Measurements from ENCODE around the gene COASY.
"Not testable (repeated sequence)": the region's sequence is repeated elsewhere in the genome, so short reads cannot be mapped to it uniquely, and the experiment has no call there.

The COASY gene

DNA sequence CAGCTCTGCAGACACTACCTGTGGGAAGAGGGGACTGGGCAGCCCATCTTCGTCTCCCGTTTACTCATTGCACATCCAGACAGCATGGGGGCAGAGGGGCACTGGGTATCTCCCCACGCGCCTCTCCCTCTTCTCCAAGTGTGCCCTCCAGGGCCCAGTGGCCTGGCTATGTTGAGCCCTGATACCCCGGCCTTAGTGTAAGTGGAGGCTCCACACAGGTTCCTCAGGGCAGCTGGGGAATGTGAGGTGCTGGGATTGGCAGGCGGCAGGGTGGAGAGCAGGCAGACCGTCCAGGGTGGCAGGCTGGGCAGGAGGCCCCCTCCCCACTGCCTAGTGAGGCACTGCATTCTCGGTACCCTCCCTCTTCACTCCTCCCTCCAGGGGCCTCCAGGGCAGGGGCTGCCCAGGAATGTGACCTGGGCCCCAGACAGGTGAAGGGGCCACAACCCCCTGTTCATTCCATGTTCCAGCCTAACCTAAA lies 39.1 kb upstream of the COASY start:
- H3K4me1 Mint-ChIP-seq (ENCODE audit: low read depth): peaks cover 9% of the 10 kb centered on the region
- H3K36me3 Mint-ChIP-seq: peaks cover 9% of the 10 kb centered on the region
- H3K27ac Mint-ChIP-seq: no peak overlapping the region
- no peaks in the 10 kb centered on the region for H3K27me3 Mint-ChIP-seq
- H3K9me3 Mint-ChIP-seq (ENCODE audit: low read depth): no peaks in the 10 kb centered on the region
- no peak overlapping the region for H3K4me3 Mint-ChIP-seq

DNA sequence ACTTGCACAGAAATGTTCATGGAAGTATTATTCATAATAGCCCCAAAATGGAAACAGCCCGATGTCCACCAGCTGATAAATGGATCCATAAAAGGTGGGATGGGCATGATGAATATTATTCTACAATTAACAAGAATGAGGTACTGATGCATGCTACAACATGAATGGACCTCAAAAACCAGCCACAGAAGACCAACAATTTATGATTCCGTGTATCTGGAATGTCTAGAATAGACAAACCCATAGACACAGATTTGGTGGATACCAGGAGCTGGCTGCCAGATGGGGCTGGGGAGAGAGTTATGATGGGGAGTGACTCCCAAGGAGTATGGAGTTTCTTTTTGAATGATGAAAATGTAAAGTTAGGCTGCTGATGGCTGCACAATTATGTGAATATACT lies 36.7 kb upstream of the COASY start:
- Mint-ChIP-seq H3K27ac (no peak overlapping the region), H3K4me1 (ENCODE audit: low read depth) (peaks cover 23% of the 10 kb centered on the region), H3K36me3 (peaks cover 9% of the 10 kb centered on the region), H3K9me3 (ENCODE audit: low read depth) (no peaks in the 10 kb centered on the region), H3K27me3 (no peaks in the 10 kb centered on the region), H3K4me3 (no peak overlapping the region)

DNA sequence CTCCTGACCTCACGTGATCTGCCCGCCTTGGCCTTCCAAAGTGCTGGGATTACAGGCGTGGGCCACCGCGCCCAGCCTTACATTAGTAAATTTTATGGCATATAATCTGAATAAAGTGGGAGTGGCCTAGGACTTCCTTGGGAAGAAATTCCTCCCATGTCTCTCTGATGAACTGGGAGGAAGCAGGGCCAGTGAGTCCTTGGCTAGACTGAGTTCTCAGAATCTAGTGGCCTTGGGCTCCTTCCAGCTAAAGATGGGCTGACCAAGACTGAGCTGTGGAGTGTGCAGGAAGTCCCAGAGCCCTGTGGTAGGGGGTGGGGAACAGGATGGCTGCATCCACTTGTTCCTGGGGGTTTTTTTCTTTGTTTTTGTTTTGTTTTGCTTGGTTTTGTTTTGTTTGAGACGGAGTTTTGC lies 35.9 kb upstream of the COASY start:
- Mint-ChIP-seq H3K27me3 (no peaks in the 10 kb centered on the region), H3K36me3 (peaks cover 7% of the 10 kb centered on the region), H3K4me3 (no peak overlapping the region), H3K27ac (no peak overlapping the region), H3K9me3 (ENCODE audit: low read depth) (no peaks in the 10 kb centered on the region), H3K4me1 (ENCODE audit: low read depth) (peaks cover 31% of the 10 kb centered on the region)

DNA sequence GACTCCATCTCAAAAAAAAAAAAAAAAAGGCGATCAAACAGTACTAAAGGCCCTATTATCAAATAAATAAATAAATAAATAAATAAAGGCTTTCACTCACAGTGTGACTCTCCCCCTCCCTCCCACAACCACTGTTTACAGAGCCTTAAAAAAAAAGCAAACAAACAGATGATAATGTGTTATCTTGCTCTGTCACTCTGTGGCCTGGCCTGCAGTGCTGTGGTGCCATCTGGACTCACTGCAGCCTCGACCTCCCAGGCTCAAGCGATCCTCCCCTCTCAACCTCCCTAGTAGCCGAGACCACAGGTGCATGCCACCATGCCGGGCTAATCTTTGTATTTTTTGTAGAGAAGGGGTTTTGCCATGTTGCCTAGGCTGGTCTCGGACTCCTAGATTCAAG lies 34.0 kb upstream of the COASY start:
- H3K9me3 Mint-ChIP-seq (ENCODE audit: low read depth): no peaks in the 10 kb centered on the region
- H3K4me3 Mint-ChIP-seq: no peak overlapping the region
- peaks cover 4% of the 10 kb centered on the region for H3K36me3 Mint-ChIP-seq
- H3K27ac Mint-ChIP-seq: no peak overlapping the region
- peaks cover 40% of the 10 kb centered on the region for H3K4me1 Mint-ChIP-seq (ENCODE audit: low read depth)
- H3K27me3 Mint-ChIP-seq: no peaks in the 10 kb centered on the region

DNA sequence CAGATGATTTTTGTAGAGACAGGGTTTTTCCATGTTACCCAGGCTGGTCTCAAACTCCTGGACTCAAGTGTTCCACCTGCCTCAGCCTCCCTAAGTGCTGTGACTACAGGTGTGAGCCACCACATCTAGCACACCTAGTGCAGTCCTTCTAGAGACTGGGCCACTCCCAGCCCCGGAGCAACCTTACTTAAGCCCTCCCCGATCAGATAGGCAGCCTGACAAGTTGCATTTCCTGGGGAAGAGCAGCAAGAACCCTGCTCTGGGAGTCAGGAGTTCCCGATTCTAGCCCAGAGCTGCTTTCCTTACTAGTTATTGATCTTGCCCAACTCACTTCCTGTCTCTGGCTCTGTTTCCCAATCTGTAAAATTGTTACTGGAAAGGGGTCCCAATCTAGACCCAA lies 32.9 kb upstream of the COASY start:
- H3K9me3 Mint-ChIP-seq (ENCODE audit: low read depth): no peaks in the 10 kb centered on the region
- no peaks in the 10 kb centered on the region for H3K36me3 Mint-ChIP-seq
- H3K27ac Mint-ChIP-seq: no peak overlapping the region
- peaks cover 44% of the 10 kb centered on the region for H3K4me1 Mint-ChIP-seq (ENCODE audit: low read depth)
- no peaks in the 10 kb centered on the region for H3K27me3 Mint-ChIP-seq
- peak overlapping the region; percentile 10 for H3K4me3 Mint-ChIP-seq

DNA sequence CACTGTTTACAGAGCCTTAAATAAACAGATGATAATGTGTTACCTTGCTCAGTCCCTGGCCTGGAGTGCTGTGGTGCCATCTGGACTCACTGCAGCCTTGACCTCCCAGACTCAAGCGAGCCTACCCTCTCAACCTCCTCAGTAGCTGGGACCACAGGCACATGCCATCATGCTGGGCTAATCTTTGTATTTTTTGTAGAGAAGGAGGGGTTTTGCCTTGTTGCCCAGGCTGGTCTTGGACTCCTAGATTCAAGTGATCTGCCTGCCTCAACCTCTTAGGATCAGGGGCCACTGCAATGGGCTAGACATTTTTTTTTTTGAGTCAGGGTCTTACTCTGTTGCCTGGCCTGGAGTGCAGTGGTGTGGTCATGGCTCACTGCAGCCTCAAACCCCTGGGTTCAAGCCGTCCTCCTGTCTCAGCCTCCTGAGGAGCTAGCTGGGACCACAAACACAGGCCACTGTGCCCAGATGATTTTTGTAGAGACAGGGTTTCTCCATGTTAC lies 30.9 kb upstream of the COASY start:
- Mint-ChIP-seq H3K27me3 (no peaks in the 10 kb centered on the region), H3K9me3 (ENCODE audit: low read depth) (no peaks in the 10 kb centered on the region), H3K36me3 (no peaks in the 10 kb centered on the region), H3K4me1 (ENCODE audit: low read depth) (peaks cover 49% of the 10 kb centered on the region), H3K27ac (peak overlapping the region; percentile 64), H3K4me3 (peak overlapping the region; percentile 84)

DNA sequence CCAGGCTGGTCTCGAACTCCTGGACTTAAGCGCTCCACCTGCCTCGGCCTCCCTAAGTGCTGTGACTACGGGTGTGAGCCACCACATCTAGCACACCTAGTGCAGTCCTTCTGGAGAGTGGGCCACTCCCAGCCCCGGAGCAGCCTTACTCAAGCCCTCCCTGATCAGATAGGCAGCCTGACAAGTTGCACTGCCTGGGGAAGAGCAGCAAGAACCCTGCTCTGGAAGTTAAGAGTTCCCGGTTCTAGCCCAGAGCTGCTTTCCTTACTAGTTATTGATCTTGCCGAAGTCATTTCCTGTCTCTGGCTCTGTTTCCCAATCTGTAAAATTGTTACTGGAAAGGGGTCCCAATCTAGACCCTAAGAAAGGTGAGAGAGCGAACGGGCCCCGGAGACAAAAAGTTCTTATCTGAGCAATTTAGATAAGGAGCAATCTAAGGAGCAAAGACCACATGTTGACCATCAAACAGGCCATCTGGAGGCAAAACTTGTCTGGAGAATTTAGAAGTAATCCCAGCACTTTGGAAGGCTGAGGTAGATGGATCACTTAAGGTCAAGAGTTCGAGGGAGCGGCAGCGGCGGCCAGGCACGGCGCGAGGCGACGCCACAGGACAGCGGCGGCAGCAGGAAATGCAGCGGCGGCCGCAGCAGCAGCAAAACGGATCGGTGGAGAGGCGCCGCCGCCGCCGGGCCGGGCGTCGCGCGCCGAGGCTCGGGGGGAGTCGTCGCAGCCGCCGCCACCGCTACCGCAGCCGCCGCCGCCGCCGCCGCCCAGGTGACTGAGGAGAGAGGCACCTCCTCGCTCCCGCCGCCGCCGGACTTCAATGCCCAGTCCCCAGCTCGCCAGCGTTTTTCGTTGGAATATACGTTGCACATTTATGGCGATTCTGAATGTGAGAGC lies 30.2 kb upstream of the COASY start:
- Mint-ChIP-seq H3K27me3 (no peaks in the 10 kb centered on the region), H3K9me3 (ENCODE audit: low read depth) (no peaks in the 10 kb centered on the region), H3K4me1 (ENCODE audit: low read depth) (peaks cover 50% of the 10 kb centered on the region), H3K27ac (peak overlapping the region; percentile 76), H3K4me3 (peak overlapping the region; percentile 84), H3K36me3 (no peaks in the 10 kb centered on the region)

DNA sequence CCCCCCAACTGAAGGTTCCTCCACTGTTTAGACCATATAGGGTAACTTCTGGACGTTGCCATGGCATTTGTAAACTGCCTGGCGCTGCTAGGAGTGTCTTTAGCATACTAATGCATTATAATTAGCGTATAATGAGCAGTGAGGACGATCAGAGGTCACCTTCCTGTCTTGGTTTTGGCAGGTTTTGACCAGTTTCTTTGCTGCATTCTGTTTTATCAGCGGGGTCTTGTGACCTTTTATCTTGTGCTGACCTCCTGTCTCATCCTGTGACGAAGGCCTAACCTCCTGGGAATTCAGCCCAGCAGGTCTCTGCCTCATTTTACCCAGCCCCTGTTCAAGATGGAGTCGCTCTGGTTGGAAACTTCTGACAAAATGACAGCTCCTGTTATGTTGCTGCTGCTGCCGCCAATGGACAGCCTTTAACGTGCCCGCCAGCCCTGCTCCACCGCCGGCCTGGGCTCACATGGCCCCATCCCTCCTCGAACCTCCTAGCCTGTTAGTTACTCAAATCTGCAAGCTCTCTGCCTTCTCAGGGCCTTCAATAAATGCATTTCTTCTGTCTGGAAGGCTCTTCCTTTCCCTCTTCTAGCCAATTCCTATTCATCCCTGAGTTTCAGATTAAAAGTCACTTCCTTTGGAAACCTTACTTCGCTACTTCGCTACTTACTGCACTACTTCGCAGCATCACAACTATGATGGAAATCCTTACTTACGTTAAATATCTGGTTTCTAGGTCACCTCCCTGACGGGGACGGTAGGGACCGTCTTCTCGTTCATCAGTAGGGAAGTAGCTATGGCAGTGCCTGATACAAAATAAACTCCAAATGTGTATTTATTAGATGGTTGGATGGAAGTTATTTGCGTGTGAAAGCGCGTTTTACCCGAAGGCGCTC lies 26.5 kb upstream of the COASY start:
- Mint-ChIP-seq H3K36me3 (no peaks in the 10 kb centered on the region), H3K4me3 (peak overlapping the region; percentile 82), H3K4me1 (ENCODE audit: low read depth) (peaks cover 42% of the 10 kb centered on the region), H3K9me3 (ENCODE audit: low read depth) (no peaks in the 10 kb centered on the region), H3K27ac (peak overlapping the region; percentile 66), H3K27me3 (no peaks in the 10 kb centered on the region)

DNA sequence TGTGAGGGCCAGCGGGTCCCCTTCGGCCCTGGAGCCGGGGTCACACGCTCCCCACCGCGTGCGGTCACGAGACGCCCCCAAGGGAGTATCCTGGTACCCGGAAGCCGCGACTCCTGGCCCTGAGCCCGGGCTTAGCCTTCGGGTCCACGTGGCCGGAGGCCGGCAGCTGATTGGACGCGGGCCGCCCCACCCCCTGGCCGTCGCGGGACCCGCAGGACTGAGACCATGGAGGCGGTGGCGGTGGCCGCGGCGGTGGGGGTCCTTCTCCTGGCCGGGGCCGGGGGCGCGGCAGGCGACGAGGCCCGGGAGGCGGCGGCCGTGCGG lies 25.9 kb upstream of the COASY start, which contains the start of gene NAGLU:
Gene NAGLU, plus strand, starts transcription at position 194 of the 324 bp plus-strand sequence. Its CDS starts 32 bp downstream, at position 226.
- Mint-ChIP-seq H3K27ac (peak within 1 kb of the TSS; percentile 81), H3K4me1 (ENCODE audit: low read depth) (peaks cover 42% of the 10 kb centered on the region), H3K36me3 (no peaks in the 10 kb centered on the region), H3K9me3 (ENCODE audit: low read depth) (no peaks in the 10 kb centered on the region), H3K4me3 (peak within 1 kb of the TSS; percentile 88), H3K27me3 (no peaks in the 10 kb centered on the region)

DNA sequence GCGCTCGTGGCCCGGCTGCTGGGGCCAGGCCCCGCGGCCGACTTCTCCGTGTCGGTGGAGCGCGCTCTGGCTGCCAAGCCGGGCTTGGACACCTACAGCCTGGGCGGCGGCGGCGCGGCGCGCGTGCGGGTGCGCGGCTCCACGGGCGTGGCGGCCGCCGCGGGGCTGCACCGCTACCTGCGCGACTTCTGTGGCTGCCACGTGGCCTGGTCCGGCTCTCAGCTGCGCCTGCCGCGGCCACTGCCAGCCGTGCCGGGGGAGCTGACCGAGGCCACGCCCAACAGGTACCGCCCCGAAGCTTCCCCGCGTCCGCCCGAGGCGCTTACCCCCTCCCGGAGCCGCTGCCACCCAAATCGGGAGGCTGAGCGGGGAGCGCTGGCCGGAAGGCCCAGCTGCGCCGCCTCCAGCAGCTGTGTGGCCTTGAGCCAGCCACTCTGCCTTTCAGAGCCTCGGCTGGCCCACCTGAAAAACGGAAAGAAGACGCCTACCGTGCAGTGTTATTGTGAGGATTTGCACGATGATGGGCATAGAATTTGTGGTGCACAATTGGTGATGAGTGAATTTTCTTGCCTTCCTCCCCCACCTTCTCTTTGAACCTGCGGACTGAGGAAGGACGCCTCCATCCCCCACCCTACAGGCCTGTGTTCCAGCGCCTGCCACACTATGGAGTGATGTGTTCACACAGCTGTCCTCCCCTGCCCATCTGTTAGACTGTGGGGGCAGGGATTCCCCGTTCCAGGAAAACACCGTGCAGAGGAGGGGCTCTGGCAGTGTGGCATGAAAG lies 25.4 kb upstream of the COASY start:
- Mint-ChIP-seq H3K36me3 (no peaks in the 10 kb centered on the region), H3K9me3 (ENCODE audit: low read depth) (no peaks in the 10 kb centered on the region), H3K4me3 (peak overlapping the region; percentile 88), H3K27ac (peak overlapping the region; percentile 81), H3K27me3 (no peaks in the 10 kb centered on the region), H3K4me1 (ENCODE audit: low read depth) (peaks cover 42% of the 10 kb centered on the region)

DNA sequence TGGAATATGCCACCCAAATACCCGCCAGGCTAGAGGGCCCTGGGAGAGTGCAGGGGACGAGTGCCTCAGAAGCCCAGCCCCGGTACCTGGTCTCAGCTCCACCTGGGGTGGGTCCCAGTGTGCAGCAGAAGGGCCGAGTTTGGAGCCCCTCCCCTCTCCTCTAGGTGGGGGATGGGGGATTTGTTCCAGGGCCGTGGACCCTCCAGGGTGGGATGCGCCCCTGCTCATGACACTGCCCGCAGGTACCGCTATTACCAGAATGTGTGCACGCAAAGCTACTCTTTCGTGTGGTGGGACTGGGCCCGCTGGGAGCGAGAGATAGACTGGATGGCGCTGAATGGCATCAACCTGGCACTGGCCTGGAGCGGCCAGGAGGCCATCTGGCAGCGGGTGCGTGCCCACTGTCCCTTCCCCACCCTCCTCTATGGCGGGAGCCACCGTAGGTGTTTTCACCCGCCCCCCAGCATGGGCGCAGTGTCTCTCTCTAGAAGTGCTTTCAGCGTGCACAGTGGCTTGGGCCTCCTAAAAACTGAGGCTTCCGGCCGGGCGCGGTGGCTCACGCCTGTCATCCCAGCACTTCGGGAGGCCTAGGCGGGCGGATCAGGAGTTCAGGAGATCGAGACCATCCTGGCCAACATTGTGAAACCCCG lies 24.7 kb upstream of the COASY start:
- H3K27ac Mint-ChIP-seq: peak overlapping the region; percentile 81
- no peaks in the 10 kb centered on the region for H3K27me3 Mint-ChIP-seq
- no peaks in the 10 kb centered on the region for H3K36me3 Mint-ChIP-seq
- peak overlapping the region; percentile 88 for H3K4me3 Mint-ChIP-seq
- H3K9me3 Mint-ChIP-seq (ENCODE audit: low read depth): no peaks in the 10 kb centered on the region
- peaks cover 44% of the 10 kb centered on the region for H3K4me1 Mint-ChIP-seq (ENCODE audit: low read depth)

DNA sequence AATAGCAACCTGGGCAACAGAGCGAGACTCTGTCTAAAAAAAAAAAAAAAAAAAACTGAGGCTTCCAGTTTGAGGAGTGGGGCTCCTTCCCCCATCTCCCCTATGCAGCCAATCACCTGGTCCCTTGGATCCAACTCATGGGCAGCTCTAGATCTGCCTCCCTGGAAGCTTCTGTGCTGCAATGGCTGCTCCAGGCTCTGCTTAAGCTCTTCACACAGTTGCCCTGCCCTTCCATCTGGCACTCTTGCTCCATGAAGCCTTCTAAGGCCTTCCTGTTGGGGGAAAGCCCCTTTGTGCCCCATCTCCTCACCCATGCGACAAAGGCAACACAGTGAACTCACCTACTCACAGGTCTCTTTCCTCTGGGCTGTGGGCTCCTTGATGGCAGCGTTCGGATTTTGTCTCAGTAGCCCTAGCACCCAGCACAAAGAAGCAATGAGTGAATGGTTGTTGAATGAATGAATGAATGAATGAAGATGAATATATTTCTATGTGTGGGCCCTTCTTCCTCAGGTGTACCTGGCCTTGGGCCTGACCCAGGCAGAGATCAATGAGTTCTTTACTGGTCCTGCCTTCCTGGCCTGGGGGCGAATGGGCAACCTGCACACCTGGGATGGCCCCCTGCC lies 24.0 kb upstream of the COASY start:
- Mint-ChIP-seq H3K27me3 (no peaks in the 10 kb centered on the region), H3K27ac (peak overlapping the region; percentile 61), H3K9me3 (ENCODE audit: low read depth) (no peaks in the 10 kb centered on the region), H3K4me1 (ENCODE audit: low read depth) (peaks cover 45% of the 10 kb centered on the region), H3K36me3 (no peaks in the 10 kb centered on the region), H3K4me3 (peak overlapping the region; percentile 81)

DNA sequence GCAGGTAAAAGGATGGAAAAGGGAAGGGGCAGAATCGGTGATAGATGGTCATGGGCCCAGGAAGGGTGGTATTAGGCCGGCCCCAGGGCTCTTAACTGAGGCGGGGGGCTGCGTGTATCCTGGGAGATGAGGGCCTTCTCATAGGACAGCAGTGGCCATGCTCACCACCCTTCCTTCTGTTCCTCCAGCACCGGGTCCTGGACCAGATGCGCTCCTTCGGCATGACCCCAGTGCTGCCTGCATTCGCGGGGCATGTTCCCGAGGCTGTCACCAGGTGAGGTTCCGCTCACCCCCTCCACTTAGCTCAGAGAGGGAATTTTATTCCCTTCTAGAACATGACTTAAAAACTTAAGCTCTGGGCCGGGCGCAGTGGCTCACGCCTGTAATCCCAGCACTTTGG lies 23.5 kb upstream of the COASY start:
- H3K27ac Mint-ChIP-seq: no peak overlapping the region
- H3K9me3 Mint-ChIP-seq (ENCODE audit: low read depth): no peaks in the 10 kb centered on the region
- no peaks in the 10 kb centered on the region for H3K27me3 Mint-ChIP-seq
- H3K4me1 Mint-ChIP-seq (ENCODE audit: low read depth): peaks cover 43% of the 10 kb centered on the region
- no peak overlapping the region for H3K4me3 Mint-ChIP-seq
- H3K36me3 Mint-ChIP-seq: no peaks in the 10 kb centered on the region

DNA sequence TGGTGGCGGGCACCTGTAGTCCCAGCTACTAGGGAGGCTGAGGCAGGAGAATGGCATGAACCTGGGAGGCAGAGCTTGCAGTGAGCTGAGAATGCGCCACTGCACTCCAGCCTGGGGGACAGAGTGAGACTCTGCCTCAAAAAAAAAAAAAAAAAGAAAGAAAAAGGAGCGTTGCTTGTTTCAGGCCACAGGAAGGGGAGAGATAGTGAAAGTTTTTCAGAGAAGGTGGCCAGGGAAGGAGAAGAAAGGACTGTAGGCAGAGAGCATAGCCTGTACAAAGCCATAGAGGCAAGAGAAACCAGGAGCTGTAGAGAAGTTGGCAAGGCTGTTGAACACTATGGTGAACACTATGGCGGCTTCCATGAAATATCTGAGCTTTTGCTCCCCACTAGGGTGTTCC lies 21.4 kb upstream of the COASY start:
- H3K36me3 Mint-ChIP-seq; H3K27me3 Mint-ChIP-seq; H3K9me3 Mint-ChIP-seq (ENCODE audit: low read depth); H3K4me3 Mint-ChIP-seq: not testable (repeated sequence)
- Mint-ChIP-seq H3K27ac (peak overlapping the region; percentile 80), H3K4me1 (ENCODE audit: low read depth) (peaks cover 36% of the 10 kb centered on the region)
